Frontal cortex (tissue), 4 donors: ENCODE results near the gene PDCD1. TPM values are rescaled to one million over a fixed set of nuclear protein-coding genes. Genes with fewer than 3 reads are reported as not detected.

Experiments
- DNase-seq, 2 donors: peaks; one replicate each; pipeline ENCODE4 v3.0.0; 2012; ENCODE audit warnings: low spot score in 2 of 2
- FAIRE-seq: peaks from 2 replicates; lab custom pipeline; 2012; peaks lifted over from hg19 to GRCh38; lab: Jason Lieb, UNC
- total RNA-seq: library from RNA; depleted of rRNA; stranded (reverse); fragments of >200 nt; gene quantifications from one replicate; pipeline ENCODE4 v1.2.3, GENCODE V29; 2014
- donor health status: control.
- donor health status: control.
- donor health status: control.

Gene PDCD1
- total RNA-seq, 1 donor from 2014 or later = 0.41 TPM

DNA sequence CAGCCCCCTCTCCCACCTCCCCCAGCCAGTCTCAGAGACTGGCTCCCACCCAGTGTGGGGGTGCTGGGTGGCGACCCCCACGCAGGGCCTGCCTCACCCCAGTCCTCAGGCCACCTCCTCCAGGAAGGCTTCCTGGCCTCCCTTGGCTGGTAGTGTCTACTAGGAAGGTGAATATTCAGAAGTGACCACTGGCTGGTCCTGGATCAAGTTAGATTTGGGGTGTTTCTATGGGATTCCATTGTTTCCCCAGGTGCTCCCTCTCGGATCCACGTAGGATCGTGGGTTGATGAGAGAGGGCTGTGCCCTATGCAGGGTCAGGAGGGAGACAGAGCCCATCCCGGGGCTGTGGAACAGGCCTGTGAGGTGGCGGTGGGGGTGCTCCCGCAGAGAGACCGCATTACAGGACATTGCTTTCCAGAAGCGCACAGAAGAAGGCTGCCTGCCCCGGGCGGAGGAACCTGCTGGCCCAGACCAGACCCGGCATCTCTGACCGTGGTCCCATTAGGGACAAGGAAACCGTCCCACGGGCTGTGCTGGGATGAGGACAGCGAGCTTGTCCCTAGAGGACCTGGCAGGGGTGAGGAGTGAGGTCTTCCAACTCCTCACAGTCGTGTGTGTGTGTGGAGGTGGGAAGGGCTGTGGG lies 3.3 kb downstream of the PDCD1 start:
- FAIRE-seq (no peak), DNase-seq (no peak)

DNA sequence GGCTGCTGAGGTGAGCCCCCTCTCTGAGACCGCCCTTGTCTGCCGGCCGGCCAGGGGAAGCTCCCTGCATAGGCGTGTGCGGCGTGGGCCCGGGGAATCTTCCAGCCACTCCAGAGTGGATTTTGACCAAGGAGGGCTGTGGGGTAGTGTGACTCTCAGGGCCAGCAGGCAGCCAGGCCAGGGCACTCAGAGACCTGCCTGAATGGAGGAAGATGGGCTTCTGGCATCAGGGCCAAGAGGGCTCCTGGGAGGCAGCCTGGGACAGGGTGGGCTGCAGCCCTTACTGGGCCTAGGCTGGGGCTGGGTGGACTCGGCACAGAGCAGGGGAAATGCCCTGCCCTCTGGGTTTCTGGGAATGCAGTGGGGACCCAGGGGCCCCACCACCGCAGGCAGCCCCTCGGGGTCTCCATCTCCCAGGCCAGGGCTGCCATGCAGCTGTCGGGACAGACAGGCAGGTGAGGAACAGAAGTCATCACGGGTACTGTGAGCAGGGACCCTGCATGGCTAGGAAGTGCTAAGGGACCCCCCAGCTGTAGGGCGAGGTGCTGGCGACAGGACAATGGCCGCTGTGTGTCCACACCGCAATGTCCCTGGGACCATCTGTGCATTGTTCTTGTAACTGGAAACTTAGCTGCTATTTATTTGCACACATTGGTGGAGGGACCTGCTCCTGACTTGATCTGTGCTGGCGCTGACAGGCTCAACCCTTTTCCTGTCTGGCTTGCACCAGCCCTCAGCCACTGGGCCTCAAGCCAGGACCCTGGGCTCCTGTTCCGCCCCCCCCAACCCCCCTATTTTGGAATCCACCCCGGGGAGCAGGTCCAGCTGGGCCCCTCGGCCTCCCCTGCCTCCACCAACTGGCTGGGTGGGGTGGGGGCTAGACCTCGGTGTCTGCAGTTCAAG lies 4.1 kb downstream of the PDCD1 start:
- no peak for FAIRE-seq
- peak in 1 of 2 donors; percentile 46 for DNase-seq

DNA sequence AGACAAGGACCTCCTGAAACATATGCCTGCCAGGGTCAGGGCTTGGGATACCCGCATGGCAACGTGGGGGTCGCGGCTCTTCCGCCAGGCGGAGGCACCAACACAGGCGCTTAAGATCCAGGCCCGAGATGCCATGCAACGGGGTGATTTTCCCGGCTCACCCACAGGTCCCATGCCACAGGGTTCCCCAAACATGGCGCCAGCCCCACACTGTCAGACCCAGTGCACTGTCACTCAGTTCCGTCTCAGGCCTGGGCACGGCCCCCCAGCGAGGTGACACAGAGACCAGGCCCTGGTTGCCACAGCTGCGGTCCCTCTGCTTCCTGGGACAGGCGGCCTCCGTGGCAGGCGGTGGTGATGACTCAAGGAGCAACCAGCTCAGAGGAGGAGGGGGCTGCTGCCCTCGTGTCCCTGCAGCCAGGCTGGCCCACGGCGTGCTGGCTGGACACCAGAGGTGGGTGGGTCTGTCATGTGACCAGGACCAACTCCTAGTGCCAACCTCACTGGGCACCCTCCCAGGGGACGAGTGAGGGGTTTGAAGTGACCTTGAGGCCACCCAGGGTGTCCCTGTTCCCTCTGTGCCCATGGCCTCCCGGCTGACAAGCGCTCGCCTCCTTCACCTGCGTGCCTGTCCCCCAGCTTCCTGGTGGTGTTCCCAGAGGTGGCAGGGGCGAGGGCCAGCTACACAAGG lies 4.9 kb downstream of the PDCD1 start:
- peak in 1 of 2 donors; percentile 24 for DNase-seq
- FAIRE-seq = no peak

DNA sequence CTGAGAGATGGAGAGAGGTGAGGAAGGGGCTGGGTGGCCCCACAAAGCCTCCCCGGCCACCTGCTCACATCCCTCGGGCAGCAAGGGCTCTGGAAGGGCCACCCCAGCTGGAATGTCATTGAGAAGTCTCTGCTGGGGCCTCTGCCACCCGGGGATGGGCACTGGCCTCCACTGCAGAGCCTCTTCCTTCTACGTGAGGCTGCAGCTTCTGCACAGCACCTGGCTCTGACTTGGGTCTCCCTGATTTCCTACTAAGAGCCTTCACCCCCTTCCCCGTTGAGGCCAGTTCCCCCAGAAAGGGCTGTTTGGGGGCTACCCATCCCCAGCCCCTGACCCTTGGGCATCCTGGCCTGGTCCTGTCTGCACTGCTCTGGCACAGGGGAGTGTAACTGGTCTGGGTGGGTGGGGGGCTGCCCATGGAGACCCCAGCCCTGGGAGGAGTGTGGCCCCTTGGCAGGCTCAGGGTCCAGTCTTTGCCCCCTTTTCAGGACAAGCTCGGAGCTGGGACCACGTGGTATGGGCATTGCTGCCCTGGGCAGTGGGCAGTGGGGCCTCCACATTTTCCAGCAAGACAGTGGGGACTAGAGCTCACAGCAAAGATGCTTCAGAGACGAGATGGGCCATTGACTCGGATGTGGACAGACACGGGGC lies 5.6 kb downstream of the PDCD1 start:
- no peak for FAIRE-seq

DNA sequence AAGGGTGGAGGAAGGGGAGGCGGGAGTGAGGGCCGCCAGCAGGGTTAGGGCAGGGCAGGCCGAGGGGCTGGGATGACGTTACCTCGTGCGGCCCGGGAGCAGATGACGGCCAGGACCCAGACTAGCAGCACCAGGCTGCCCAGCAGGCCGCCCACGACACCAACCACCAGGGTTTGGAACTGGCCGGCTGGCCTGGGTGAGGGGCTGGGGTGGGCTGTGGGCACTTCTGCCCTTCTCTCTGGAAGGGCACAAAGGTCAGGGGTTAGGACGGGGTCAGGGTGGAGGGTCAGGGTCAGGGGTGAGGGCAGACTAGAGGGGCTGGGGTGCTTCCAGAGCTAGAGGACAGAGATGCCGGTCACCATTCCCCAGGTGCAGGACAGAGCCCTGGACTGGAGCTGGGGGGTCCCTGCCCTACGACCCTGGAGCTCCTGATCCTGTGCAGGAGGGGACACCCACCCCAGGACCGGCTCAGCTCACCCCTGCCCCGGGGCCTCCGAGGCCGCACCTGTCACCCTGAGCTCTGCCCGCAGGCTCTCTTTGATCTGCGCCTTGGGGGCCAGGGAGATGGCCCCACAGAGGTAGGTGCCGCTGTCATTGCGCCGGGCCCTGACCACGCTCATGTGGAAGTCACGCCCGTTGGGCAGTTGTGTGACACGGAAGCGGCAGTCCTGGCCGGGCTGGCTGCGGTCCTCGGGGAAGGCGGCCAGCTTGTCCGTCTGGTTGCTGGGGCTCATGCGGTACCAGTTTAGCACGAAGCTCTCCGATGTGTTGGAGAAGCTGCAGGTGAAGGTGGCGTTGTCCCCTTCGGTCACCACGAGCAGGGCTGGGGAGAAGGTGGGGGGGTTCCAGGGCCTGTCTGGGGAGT lies 6.3 kb downstream of the PDCD1 start:
- DNase-seq (peak in 1 of 2 donors; percentile 23), FAIRE-seq (no peak)

More for the DNA sequence above, 5.6 kb downstream of the PDCD1 start:
- DNase-seq = peak in 1 of 2 donors; percentile 31

DNA sequence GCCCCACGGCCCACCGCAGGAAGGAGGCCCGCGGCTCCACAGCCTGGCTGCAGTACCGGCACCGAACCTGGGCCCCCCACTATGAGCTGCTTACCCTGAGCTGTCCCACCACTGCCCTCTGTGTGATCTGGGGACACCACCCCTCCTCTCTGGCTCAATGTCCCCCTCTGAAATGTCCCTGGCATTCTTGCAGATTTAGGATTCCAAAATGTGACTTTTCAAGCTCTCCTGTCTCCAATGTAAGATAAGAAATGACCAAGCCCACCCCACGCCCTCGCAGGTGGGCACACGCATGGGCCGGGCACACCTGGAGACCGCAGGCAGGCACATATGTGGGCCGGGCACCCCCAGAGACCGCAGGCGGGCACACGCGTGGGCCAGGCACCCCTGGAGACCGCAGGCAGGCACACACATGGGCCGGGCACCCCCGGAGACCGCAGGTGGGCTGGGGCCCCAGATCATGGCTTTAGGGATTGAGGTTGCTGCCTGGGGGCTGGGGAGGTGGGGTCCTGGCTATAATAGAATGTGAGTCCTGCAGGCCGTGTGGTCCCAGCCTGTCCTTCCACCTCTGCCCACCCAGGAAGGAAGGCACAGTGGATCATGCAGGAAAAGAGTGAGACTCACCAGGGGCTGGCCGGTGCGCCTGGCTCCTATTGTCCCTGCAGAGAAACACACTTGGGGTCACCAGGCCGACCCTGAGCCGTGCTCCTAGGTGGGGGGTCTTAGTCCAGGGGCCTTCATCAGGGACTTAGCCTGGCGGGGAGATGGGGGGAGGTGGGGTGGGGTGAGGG lies 7.2 kb downstream of the PDCD1 start:
- no peak for FAIRE-seq
- DNase-seq = peak in 1 of 2 donors; percentile 28

DNA sequence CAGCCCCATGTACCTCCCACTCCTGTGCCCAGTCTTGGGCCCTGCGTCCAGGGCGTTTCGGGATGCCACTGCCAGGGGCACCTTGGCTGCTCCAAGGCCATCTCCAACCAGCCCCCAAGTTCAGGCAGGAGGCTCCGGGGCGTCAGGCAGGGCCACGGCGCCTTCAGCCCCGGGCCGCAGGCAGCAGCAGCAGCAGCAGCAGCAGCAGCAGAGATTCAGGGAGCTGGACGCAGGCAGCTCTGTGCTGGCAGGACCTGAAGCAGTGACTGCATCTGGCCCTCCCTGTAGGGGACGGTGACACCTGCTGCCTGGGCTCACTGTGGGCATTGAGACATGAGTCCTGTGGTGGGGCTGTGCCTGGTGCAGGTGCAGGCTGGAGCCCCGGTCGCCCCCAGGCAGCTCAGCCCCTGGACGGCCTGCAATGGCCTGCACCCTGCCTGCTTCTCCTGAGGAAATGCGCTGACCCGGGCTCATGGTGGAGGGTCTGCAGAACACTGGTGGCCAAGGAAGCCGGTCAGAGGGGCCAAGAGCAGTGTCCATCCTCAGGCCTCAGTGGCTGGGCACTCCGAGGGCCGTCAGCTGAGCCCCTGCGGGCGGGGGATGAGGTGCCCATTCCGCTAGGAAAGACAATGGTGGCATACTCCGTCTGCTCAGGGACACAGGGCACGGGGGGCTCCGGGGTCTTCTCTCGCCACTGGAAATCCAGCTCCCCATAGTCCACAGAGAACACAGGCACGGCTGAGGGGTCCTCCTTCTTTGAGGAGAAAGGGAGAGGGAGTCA lies 8.0 kb downstream of the PDCD1 start:
- DNase-seq = peak in 1 of 2 donors; percentile 17

DNA sequence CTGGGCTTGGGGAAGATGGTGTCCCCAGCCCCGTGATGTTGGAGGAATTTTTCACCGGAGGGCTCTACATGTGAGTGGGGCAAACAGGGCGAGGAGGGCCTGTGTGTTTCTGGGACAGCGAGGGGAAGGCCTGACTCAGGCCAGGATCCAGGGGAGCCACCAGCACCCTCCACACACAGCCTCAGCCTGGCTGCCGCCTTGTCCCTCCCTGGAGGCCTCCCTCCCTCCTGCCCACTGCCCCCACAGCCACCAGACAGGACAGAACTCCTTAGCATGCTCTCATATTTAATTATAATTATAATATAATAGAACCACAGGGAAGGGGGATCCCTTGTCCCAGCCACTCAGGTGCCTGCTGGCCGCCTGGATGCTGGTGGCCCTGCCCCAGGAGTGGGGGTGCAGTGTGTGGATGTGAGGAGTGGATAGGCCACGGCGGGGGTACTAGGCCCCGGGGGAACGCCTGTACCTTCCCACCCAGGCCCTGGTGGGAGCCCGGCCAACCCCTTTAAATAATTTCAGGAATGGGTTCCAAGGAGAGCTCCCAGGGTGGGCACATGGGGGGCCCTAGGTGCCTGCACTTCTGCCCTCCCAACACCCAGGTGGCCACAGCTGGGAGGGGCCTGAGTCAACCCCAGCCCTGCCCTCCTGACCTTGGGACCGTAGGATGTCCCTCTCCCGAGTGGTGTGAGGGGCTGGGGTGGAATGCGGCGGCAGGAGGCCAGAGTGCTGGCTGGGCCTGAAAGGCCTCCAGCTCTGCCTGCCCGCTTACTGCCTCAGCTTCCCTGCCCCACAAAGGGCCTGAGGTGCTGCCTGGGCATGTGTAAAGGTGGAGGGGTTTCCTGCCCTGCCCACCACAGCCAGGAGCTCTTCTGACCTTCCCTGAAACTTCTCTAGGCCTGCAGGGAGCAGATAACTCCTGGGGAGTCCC lies 8.8 kb downstream of the PDCD1 start:
- no peak for FAIRE-seq
- peak; percentile 18 to 26 for DNase-seq

More for the DNA sequence above, 8.0 kb downstream of the PDCD1 start:
- FAIRE-seq = no peak

DNA sequence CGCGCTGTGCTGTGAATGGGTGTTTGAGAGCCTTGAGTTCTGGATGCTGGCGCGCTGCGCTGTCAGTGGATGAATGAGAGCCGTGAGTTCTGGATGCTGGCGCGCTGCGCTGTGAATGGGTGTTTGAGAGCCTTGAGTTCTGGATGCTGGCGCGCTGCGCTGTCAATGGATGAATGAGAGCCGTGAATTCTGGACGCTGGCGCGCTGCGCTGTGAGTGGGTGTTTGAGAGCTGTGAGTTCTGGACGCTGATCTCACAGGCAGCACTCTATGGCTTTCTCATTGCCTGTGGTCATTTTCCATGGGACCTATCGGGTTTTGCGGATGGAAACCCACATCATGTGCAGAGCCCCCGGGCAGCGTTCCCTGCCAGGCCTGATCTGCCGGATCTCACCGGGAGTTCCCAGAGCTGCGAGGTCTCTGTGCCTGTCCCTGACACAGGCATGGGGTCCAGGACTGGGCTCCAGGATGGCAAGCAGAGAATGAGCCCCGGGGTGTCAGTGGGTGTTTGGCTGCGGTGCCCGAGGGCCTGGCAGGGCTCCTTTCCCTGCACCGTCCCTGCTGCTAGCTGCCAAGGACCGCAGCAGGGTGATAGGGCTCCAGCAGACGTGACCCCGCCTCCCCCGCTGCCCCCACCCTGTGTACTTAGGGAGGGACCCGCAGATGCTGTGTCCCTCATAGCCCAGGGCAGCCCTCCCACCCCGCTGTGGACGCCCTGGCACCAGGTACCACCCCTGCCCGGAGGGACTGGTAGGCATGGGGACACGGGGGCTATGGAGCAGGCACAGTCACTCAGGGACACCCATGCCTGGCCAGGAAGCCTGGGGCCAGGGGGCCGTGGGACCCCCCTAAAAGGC lies 9.7 kb downstream of the PDCD1 start:
- DNase-seq = peak in 1 of 2 donors; percentile 32
- FAIRE-seq = no peak

DNA sequence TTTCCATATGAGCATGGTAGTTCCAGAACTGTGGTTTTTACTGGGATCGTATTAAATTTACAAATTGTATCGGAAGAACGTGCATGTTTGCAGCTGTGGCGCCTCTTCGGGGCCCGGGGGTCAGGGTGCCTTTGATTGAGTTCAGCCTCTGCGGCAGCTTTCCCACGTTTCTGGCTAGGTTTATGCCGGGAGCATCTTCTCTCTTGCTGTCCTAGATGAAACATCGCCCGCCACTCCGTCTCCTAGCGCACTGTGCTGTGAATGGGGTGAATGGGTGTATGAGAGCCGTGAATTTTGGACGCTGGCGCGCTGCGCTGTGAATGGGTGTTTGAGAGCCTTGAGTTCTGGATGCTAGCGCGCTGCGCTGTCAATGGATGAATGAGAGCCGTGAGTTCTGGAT lies 12.3 kb downstream of the PDCD1 start:
- FAIRE-seq (no peak), DNase-seq (no peak)

DNA sequence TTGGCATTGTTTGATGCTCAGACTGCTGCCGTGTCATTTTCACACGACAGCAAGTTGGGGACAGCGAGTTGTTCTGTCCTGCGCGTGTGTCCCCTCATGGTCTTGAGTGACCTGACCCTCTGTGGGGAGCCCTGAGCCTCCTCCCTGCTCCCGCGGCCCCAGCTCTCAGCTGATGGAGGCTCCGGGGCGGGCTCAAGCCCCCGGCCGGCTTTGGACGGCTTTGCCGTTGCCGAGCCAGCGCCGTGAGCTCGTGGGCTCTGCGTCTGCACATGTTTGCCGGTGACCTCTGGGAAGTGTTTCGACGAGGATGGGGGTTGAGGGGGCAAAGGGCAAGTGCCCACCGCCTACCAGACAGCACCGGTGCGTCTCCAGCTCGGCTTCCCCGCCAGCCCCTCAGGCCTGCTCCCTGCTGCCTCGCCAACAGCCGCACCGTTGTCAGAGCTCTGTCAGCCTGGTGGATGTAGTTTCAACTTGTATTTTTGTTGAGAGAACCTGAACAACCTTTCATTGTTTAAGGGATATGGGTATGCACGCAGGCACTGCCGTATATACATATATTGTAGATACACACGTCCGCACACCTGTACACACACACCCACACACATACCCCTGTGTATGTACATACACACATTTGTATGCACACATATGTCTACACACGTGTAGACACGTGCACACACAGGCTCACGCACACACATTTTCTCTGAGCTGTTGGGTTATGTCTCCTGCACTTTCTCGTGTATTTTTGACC lies 13.7 kb downstream of the PDCD1 start:
- DNase-seq (no peak), FAIRE-seq (no peak)

DNA sequence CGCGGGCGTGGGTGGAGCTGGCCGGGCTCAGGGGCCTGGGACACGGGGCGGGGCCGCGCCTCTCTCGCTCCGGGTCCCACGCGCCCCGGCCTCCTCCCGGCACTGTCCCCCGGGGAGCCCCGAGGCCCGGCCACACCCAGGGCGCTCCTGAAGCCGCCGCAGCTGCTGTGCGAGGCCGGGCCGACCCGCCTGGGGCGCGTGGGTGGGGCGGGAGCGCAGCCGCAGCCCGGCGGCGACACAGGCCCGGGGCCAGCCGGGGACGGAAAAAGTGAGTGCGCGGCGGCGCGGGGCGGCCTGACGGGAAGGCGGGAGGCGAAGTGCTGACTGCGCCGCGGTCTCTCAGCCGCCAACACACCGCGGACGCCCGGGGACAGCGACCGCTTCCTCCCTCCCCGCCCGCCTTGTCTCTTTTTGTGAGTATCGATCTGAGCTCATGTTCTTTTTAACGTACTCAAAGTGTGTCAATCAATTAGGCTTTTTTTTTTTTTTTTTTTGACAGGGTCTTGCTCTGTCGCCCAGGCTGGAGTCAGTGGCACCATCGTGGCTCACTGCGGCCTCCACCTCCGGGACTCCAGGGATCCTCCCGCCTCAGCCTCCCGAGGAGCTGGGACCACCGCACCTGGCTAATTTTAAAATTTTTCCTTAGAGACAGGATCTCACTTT lies 14.5 kb downstream of the PDCD1 start:
- DNase-seq (peak; percentile 69 to 82), FAIRE-seq (no peak)

DNA sequence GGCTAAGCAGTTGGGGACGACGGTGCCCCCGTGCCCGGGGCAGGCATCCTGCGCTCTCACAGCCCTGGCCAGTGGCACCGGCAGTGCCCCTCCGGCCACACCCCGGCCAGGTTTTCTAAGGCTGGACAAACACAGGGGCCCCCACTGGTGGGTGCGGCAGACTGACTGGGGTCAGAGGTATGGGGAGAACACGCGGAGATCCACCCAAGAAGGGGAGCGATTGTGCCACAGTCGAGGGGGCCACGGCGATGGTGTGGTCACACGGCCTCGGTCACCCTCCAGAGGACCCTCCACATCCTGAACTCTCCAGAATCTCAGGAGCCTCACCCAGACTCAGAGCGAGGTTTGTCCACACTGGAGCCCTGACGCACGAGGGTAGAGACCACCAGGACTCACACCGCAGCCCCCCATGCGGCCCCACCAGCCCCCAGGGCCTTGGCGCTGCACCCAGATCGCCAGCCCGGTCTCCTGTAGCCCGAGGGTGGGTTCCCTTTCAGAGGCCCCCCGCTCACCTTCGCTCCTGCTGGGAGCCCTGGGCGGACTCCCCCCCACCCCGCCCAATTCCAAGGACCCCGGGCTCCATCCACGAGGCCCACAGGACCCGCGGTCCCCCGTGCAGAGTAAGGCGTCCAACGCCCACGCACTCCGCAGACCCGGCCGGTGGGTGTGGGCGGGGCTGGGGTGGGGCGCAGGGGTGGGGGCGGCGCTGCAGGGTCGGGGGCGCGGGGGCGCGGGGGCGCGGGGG lies 15.2 kb downstream of the PDCD1 start:
- DNase-seq (peak in 1 of 2 donors; percentile 31), FAIRE-seq (no peak)
